OCI-LY7 (cell line): ENCODE results near the gene PARD3B. TPM values are rescaled to one million over a fixed set of nuclear protein-coding genes. Genes with fewer than 3 reads are reported as not detected.

ENCODE experiments used
- BruUV-seq: library from RNA; stranded (reverse); fragments of 400-500 nt; replicated peaks from 2 replicates; lab custom pipeline; 2021; lab: Mats Ljungman, UMichigan
- CTCF ChIA-PET: fragments of 300-600 bp; sonication (Branson Sonifier 250); formaldehyde crosslinking; loops from one replicate; lab custom pipeline; 2022; ENCODE audit warnings: antibody characterized with exemption; ENCODE audit not compliant: unreplicated experiment; lab: Charles Lee
- POLR2A ChIA-PET: fragments of 300-600 bp; sonication (Branson Sonifier 250); formaldehyde crosslinking; loops from one replicate; lab custom pipeline; 2022; ENCODE audit warnings: antibody characterized with exemption; lab: Charles Lee
- DNase-seq: peaks from one replicate; pipeline ENCODE4 v3.0.0-alpha.2; 2015; ENCODE audit warnings: low spot score
- H2AFZ ChIP-seq: fragments of 200-600 bp; sonication (generic), shearing (Covaris generic); 2 replicates; pipeline ENCODE4 v1.6.1; 2014; ENCODE audit warnings: mild to moderate bottlenecking, antibody characterized with exemption, low read length, moderate library complexity
- H3K27ac ChIP-seq: fragments of 200-600 bp; sonication (generic); 2 replicates; pipeline ENCODE4 v1.5.1; 2014; ENCODE audit warnings: mixed run types, low read depth, mild to moderate bottlenecking, moderate library complexity, low read length, inconsistent platforms; ENCODE audit not compliant: poor library complexity, severe bottlenecking
- H3K36me3 ChIP-seq: fragments of 200-600 bp; sonication (generic); 2 replicates; pipeline ENCODE4 v1.6.1; 2014; ENCODE audit warnings: mild to moderate bottlenecking, antibody characterized with exemption, low read length, moderate library complexity, mixed read lengths; ENCODE audit not compliant: insufficient read depth
- H3K4me1 ChIP-seq: fragments of 200-600 bp; sonication (generic); 2 replicates; pipeline ENCODE4 v1.5.1; 2014; ENCODE audit warnings: mild to moderate bottlenecking, low read length; ENCODE audit not compliant: insufficient read depth, poor library complexity, severe bottlenecking
- H3K4me2 ChIP-seq: fragments of 200-600 bp; sonication (generic); 2 replicates; pipeline ENCODE4 v1.6.1; 2014; ENCODE audit warnings: mild to moderate bottlenecking, low read length
- H3K4me3 ChIP-seq: fragments of 200-600 bp; sonication (generic); 2 replicates; pipeline ENCODE4 v1.5.1; 2014; ENCODE audit warnings: mild to moderate bottlenecking, low read depth, low read length; ENCODE audit not compliant: poor library complexity, severe bottlenecking
- H3K79me2 ChIP-seq: fragments of 200-600 bp; sonication (generic); 2 replicates; pipeline ENCODE4 v1.6.1; 2016; ENCODE audit warnings: low read depth, mild to moderate bottlenecking, low read length, moderate library complexity, mixed read lengths; ENCODE audit not compliant: insufficient read depth
- H3K9me2 ChIP-seq: fragments of 200-600 bp; sonication (generic); 2 replicates; pipeline ENCODE4 v1.6.1; 2016; ENCODE audit warnings: mild to moderate bottlenecking, low read length, mixed read lengths; ENCODE audit not compliant: insufficient read depth
- H3K9me3 ChIP-seq: fragments of 200-600 bp; sonication (generic); 2 replicates; pipeline ENCODE4 v1.6.1; 2014; ENCODE audit warnings: mild to moderate bottlenecking, mixed run types, low read length, mixed read lengths
- H4K20me1 ChIP-seq: fragments of 200-600 bp; sonication (generic); 2 replicates; pipeline ENCODE4 v1.6.1; 2014; ENCODE audit warnings: mild to moderate bottlenecking, antibody characterized with exemption, low read length, moderate library complexity, mixed read lengths; ENCODE audit not compliant: insufficient read depth
- CTCF ChIP-seq: fragments of 200-600 bp; sonication (generic); conservative IDR thresholded peaks from 2 replicates; pipeline ENCODE4 v1.5.1; 2014; ENCODE audit warnings: mild to moderate bottlenecking, antibody characterized with exemption, low read length, moderate library complexity, mixed read lengths
- EZH2phosphoT487 ChIP-seq: fragments of 200-600 bp; sonication (generic); IDR thresholded peaks from 2 replicates; pipeline ENCODE4 v1.6.1; 2018; ENCODE audit warnings: low read depth, borderline replicate concordance, mild to moderate bottlenecking, mixed run types, antibody characterized with exemption, low read length, moderate library complexity, mixed read lengths
- intact Hi-C: fragments of 100-400 bp; cut with micrococcal nuclease; formaldehyde crosslinking; loops from one replicate; pipeline ENCODE4 v1.10.0; 2022; ENCODE audit not compliant: unreplicated experiment
- total RNA-seq, 2 experiments: library from RNA; depleted of rRNA in 1 of 2; stranded (reverse); fragments of >200 nt in 1 of 2; shearing (Covaris generic) in 1 of 2; gene quantifications; 2 replicates each; pipeline ENCODE4 v1.2.3, GENCODE V29; 2014 to 2022

PARD3B gene
- total RNA-seq, 2 experiments from 2014 or later, result not detected

- intact Hi-C loops, result no loop called here
- Histone ChIP-seq H3K4me3 (no peak overlapping the region), H3K4me1 (no peaks in the 10 kb centered on the region), H3K79me2 (no peaks in the 10 kb centered on the region), H2AFZ (no peak overlapping the region), H3K4me2 (no peak overlapping the region), H3K36me3 (no peaks in the 10 kb centered on the region), H4K20me1 (no peaks in the 10 kb centered on the region), H3K9me3 (no peaks in the 10 kb centered on the region), H3K27ac (no peak overlapping the region), H3K9me2 (no peaks in the 10 kb centered on the region)
- ChIA-PET CTCF (no interaction called here), POLR2A (no interaction called here)
- BruUV-seq, result no TSS peak
- no peak for DNase-seq
- TF ChIP-seq CTCF (no peak), EZH2phosphoT487 (no peak)
Observed at GRCh38 chr2:204635478-204635877, 90.2 kb downstream of the PARD3B start.

GRCh38 chr2:204638471-204639194, 93.4 kb downstream of the PARD3B start:
- TF ChIP-seq EZH2phosphoT487 (no peak), CTCF (no peak)
- Histone ChIP-seq H3K9me2 (no peaks in the 10 kb centered on the region), H3K36me3 (no peaks in the 10 kb centered on the region), H3K4me2 (no peak overlapping the region), H3K79me2 (no peaks in the 10 kb centered on the region), H3K4me1 (no peaks in the 10 kb centered on the region), H3K4me3 (no peak overlapping the region), H2AFZ (no peak overlapping the region), H4K20me1 (no peaks in the 10 kb centered on the region), H3K9me3 (no peaks in the 10 kb centered on the region), H3K27ac (no peak overlapping the region)
- intact Hi-C loops, result no loop called here
- POLR2A ChIA-PET, result no interaction called here
- CTCF ChIA-PET, result no interaction called here
- BruUV-seq, result no TSS peak
- DNase-seq, result no peak

GRCh38 chr2:204643326-204643725, 98.1 kb downstream of the PARD3B start:
- intact Hi-C loops, result no loop called here
- no peak overlapping the region for H3K4me3 ChIP-seq
- H2AFZ ChIP-seq, result no peak overlapping the region
- DNase-seq, result no peak
- H3K27ac ChIP-seq, result no peak overlapping the region
- H3K4me1 ChIP-seq, result no peaks in the 10 kb centered on the region
- H3K79me2 ChIP-seq, result no peaks in the 10 kb centered on the region
- no peak overlapping the region for H3K4me2 ChIP-seq
- POLR2A ChIA-PET, result no interaction called here
- no peaks in the 10 kb centered on the region for H3K36me3 ChIP-seq
- no TSS peak for BruUV-seq
- CTCF ChIA-PET, result no interaction called here
- no peaks in the 10 kb centered on the region for H3K9me2 ChIP-seq
- TF ChIP-seq CTCF, result no peak
- H3K9me3 ChIP-seq, result no peaks in the 10 kb centered on the region
- no peaks in the 10 kb centered on the region for H4K20me1 ChIP-seq
